Measurements from ENCODE around the gene LUC7L3. TPM values are rescaled to one million over a fixed set of nuclear protein-coding genes. Genes with fewer than 3 reads are reported as not detected.

Gene LUC7L3
- total and polyA plus RNA-seq, 2 of the 13 experiments (the other 11 are each of a cell fraction or from before 2014, with no cell fraction given), result 108 to 120 TPM

DNA sequence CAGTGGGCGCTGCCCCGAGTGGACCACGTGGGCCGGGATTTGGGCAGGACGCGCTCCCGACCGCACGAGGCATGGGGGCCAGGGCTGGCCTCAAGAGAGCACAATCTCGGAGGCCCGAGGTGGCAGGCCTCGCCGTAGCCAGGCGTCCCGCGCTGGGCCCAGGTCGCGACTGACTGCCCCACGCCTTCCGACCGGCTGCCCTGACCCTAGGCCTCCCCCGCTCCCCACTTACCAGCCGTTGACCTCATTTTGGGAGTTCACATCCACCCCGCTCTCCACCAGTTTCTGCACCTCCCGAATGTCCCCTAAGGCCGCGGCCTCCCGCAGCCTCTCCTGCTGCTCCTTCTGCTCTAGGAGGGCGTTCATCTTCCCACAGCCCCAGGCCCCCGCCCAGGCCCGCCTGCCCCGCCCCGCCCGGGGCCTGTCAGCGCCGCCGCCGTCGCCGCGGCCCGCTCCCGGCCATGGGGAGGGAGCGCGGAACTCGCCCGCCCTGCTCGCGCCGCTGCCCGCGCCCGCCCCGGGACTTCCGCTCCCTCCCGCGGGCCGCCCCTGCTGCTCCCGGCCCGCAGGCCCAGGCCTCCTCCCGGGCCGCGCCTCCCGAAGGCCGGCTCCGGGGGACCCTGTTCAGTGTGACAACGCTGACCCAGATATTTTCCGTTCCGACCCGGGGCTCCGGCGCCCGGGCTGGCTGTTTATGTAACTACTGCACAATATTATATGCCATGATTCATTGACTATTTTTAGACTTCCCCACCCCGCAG is 11.9 kb upstream of the LUC7L3 start, which contains the start of gene ANKRD40 (continued):
- TF ChIP-seq, protein P1, sequence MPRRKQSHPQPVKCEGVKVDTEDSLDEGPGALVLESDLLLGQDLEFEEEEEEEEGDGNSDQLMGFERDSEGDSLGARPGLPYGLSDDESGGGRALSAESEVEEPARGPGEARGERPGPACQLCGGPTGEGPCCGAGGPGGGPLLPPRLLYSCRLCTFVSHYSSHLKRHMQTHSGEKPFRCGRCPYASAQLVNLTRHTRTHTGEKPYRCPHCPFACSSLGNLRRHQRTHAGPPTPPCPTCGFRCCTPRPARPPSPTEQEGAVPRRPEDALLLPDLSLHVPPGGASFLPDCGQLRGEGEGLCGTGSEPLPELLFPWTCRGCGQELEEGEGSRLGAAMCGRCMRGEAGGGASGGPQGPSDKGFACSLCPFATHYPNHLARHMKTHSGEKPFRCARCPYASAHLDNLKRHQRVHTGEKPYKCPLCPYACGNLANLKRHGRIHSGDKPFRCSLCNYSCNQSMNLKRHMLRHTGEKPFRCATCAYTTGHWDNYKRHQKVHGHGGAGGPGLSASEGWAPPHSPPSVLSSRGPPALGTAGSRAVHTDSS (CRISPR knock-in tag; conservative IDR thresholded peaks at IDR 0.05), result peak; percentile 92; the same call in 1 of the 2 replicates
- TF ChIP-seq, protein P2, sequence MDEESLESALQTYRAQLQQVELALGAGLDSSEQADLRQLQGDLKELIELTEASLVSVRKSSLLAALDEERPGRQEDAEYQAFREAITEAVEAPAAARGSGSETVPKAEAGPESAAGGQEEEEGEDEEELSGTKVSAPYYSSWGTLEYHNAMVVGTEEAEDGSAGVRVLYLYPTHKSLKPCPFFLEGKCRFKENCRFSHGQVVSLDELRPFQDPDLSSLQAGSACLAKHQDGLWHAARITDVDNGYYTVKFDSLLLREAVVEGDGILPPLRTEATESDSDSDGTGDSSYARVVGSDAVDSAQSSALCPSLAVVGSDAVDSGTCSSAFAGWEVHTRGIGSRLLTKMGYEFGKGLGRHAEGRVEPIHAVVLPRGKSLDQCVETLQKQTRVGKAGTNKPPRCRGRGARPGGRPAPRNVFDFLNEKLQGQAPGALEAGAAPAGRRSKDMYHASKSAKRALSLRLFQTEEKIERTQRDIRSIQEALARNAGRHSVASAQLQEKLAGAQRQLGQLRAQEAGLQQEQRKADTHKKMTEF (CRISPR knock-in tag; IDR thresholded peaks at IDR 0.05), result peak; percentile 90
- TF ChIP-seq, protein P3, sequence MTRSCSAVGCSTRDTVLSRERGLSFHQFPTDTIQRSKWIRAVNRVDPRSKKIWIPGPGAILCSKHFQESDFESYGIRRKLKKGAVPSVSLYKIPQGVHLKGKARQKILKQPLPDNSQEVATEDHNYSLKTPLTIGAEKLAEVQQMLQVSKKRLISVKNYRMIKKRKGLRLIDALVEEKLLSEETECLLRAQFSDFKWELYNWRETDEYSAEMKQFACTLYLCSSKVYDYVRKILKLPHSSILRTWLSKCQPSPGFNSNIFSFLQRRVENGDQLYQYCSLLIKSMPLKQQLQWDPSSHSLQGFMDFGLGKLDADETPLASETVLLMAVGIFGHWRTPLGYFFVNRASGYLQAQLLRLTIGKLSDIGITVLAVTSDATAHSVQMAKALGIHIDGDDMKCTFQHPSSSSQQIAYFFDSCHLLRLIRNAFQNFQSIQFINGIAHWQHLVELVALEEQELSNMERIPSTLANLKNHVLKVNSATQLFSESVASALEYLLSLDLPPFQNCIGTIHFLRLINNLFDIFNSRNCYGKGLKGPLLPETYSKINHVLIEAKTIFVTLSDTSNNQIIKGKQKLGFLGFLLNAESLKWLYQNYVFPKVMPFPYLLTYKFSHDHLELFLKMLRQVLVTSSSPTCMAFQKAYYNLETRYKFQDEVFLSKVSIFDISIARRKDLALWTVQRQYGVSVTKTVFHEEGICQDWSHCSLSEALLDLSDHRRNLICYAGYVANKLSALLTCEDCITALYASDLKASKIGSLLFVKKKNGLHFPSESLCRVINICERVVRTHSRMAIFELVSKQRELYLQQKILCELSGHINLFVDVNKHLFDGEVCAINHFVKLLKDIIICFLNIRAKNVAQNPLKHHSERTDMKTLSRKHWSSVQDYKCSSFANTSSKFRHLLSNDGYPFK (CRISPR knock-in tag; IDR thresholded peaks at IDR 0.05; ENCODE audit: borderline replicate concordance), result peak; percentile 85
- TF ChIP-seq SPEN (CRISPR knock-in tag; IDR thresholded peaks at IDR 0.05; ENCODE audit: low read depth) (peak; percentile 91), ZNF550 (CRISPR knock-in tag; IDR thresholded peaks at IDR 0.05; ENCODE audit: borderline replicate concordance) (0 out of 2 replicates have a peak, but pooled peaks have one; percentile 78), HNRNPK (IDR thresholded peaks at IDR 0.05; ENCODE audit: low read depth, low read length, poor library complexity, severe bottlenecking) (peak; percentile 72), RFX1 (IDR thresholded peaks at IDR 0.05) (no peak), ZMYM3 (CRISPR knock-in tag; IDR thresholded peaks at IDR 0.05) (peak; percentile 61; the same call in 1 of the 2 replicates), AKAP8 (CRISPR knock-in tag; IDR thresholded peaks at IDR 0.05) (no peak), PPARG (CRISPR knock-in tag; conservative IDR thresholded peaks at IDR 0.05) (peak; percentile 73), ZNF224 (CRISPR knock-in tag; IDR thresholded peaks at IDR 0.05) (no peak), TAF15 (IDR thresholded peaks at IDR 0.05; ENCODE audit: low read depth, low read length, poor library complexity, severe bottlenecking) (peak; percentile 54), ZSCAN30 (CRISPR knock-in tag; IDR thresholded peaks at IDR 0.05) (no peak), ZBTB8A (CRISPR knock-in tag; IDR thresholded peaks at IDR 0.05; ENCODE audit: borderline replicate concordance, low read depth) (peak; percentile 91), ATRX (CRISPR knock-in tag; IDR thresholded peaks at IDR 0.05; ENCODE audit: borderline replicate concordance) (no peak), YY1 (IDR thresholded peaks at IDR 0.05; ENCODE audit: insufficient read depth, insufficient replicate concordance, low read depth, low read length) (peak; percentile 90), ZNF558 (CRISPR knock-in tag; IDR thresholded peaks at IDR 0.05; ENCODE audit: borderline replicate concordance) (peak; percentile 85; the same call in 1 of the 2 replicates), ZNF850 (CRISPR knock-in tag; conservative IDR thresholded peaks at IDR 0.05) (no peak), IKZF1 (IDR thresholded peaks at IDR 0.05) (no peak), ZNF816 (CRISPR knock-in tag; IDR thresholded peaks at IDR 0.05; ENCODE audit: borderline replicate concordance) (no peak; the same call in 1 of the 2 replicates), PAF1 (CRISPR knock-in tag; IDR thresholded peaks at IDR 0.05) (no peak), RXRB (CRISPR knock-in tag; IDR thresholded peaks at IDR 0.05; ENCODE audit: borderline replicate concordance) (peak; percentile 80)
- TF ChIP-seq, protein P4, sequence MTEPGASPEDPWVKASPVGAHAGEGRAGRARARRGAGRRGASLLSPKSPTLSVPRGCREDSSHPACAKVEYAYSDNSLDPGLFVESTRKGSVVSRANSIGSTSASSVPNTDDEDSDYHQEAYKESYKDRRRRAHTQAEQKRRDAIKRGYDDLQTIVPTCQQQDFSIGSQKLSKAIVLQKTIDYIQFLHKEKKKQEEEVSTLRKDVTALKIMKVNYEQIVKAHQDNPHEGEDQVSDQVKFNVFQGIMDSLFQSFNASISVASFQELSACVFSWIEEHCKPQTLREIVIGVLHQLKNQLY (CRISPR knock-in tag; IDR thresholded peaks at IDR 0.05), result peak; percentile 73; the same call in 1 of the 2 replicates
